MM.1S (cell line): ENCODE results near the gene SPOCK1.

Source experiments
- DNase-seq: peaks from one replicate; pipeline ENCODE4 v3.0.0-alpha.2; 2015
- H2AFZ ChIP-seq: fragments of 300-600 bp; sonication (generic); 2 replicates; pipeline ENCODE4 v1.6.0; 2016; ENCODE audit warnings: antibody characterized with exemption, low read length
- H3F3A ChIP-seq: fragments of 300-600 bp; sonication (generic); 2 replicates; pipeline ENCODE4 v1.6.1; 2016; ENCODE audit warnings: mild to moderate bottlenecking, antibody characterized with exemption, low read length, moderate library complexity, mixed read lengths; ENCODE audit not compliant: insufficient read depth
- H3K27ac ChIP-seq: fragments of 300-600 bp; sonication (generic); 2 replicates; pipeline ENCODE4 v1.5.1; 2016; ENCODE audit warnings: mild to moderate bottlenecking, low read length
- H3K27me3 ChIP-seq: fragments of 300-600 bp; sonication (generic); replicated peaks from 2 replicates; pipeline ENCODE4 v1.6.0; 2016; ENCODE audit warnings: low read length; ENCODE audit not compliant: insufficient read depth
- H3K36me3 ChIP-seq: fragments of 300-600 bp; sonication (generic); replicated peaks from 2 replicates; pipeline ENCODE4 v1.6.1; 2016; ENCODE audit warnings: mild to moderate bottlenecking, low read length, mixed read lengths; ENCODE audit not compliant: insufficient read depth
- H3K4me1 ChIP-seq: fragments of 300-600 bp; sonication (generic); 2 replicates; pipeline ENCODE4 v1.6.1; 2016; ENCODE audit warnings: low read length, mixed read lengths
- H3K4me2 ChIP-seq: fragments of 300-600 bp; sonication (generic); 2 replicates; pipeline ENCODE4 v1.6.0; 2016; ENCODE audit warnings: low read depth, low read length
- H3K4me3 ChIP-seq: fragments of 300-600 bp; sonication (generic); 2 replicates; pipeline ENCODE4 v1.5.1; 2016; ENCODE audit warnings: low read length, mixed read lengths
- H3K79me2 ChIP-seq: fragments of 300-600 bp; sonication (generic); 2 replicates; pipeline ENCODE4 v1.6.1; 2016; ENCODE audit warnings: mixed run types, low read length, mixed read lengths
- H3K9ac ChIP-seq: fragments of 300-600 bp; sonication (generic); 2 replicates; pipeline ENCODE4 v1.6.1; 2016; ENCODE audit warnings: low read length, mixed read lengths
- H3K9me2 ChIP-seq: fragments of 300-600 bp; sonication (generic); replicated peaks from 2 replicates; pipeline ENCODE4 v1.6.1; 2016; ENCODE audit warnings: mild to moderate bottlenecking, low read length, mixed read lengths; ENCODE audit not compliant: insufficient read depth
- H3K9me3 ChIP-seq: fragments of 300-600 bp; sonication (generic); replicated peaks from 2 replicates; pipeline ENCODE4 v1.6.1; 2016; ENCODE audit warnings: mild to moderate bottlenecking, low read length, mixed read lengths; ENCODE audit not compliant: insufficient read depth
- H4K20me1 ChIP-seq: fragments of 300-600 bp; sonication (generic); 2 replicates; pipeline ENCODE4 v1.6.1; 2016; ENCODE audit warnings: mild to moderate bottlenecking, low read length, moderate library complexity, mixed read lengths; ENCODE audit not compliant: insufficient read depth
- EZH2 ChIP-seq: fragments of 300-600 bp; sonication (generic); optimal IDR thresholded peaks from 2 replicates; pipeline ENCODE3; 2017; ENCODE audit warnings: low read depth, mild to moderate bottlenecking, antibody characterized with exemption, low read length, mixed read lengths
- EZH2phosphoT487 ChIP-seq: fragments of 300-600 bp; sonication (generic); IDR thresholded peaks from 2 replicates; pipeline ENCODE4 v1.6.1; 2018; ENCODE audit warnings: antibody characterized with exemption, low read length
- TF ChIP-seq, protein P1 (sequence below): fragments of 300-600 bp; sonication (generic); IDR thresholded peaks from 2 replicates; pipeline ENCODE4 v1.5.1; 2016; ENCODE audit warnings: antibody characterized with exemption, low read length, mixed read lengths

SPOCK1 gene

DNA sequence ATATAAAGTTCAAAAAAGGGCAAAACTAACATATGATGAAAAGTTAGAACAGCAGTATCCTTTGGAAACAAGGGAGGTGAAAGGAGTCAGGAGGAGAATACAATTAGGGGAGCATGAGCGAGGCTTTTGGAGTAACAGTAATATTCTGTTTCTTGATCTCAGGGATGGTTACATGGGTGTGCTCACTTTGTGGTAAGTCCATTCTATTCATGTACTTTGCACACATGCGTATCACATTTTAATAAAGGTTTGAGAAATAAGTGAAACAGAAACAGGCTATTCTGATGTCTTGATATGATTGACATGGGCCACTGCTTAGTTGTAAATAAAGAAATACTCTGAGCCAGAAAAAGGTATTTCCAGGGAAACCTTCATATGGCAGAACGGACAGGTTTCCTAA lies 208.8 kb downstream of the SPOCK1 start:
- Histone ChIP-seq H4K20me1 (no peaks in the 10 kb centered on the region), H3K4me2 (no peak overlapping the region), H3K4me3 (no peak overlapping the region), H3K9ac (no peak overlapping the region), H3K4me1 (no peaks in the 10 kb centered on the region), H3K9me2 (no peaks in the 10 kb centered on the region), H3K36me3 (no peaks in the 10 kb centered on the region), H3K27me3 (no peaks in the 10 kb centered on the region), H2AFZ (no peak overlapping the region), H3K27ac (no peak overlapping the region), H3K9me3 (no peaks in the 10 kb centered on the region), H3K79me2 (no peaks in the 10 kb centered on the region), H3F3A (no peaks in the 10 kb centered on the region)
- TF ChIP-seq EZH2 (no peak), EZH2phosphoT487 (no peak)
- TF ChIP-seq, protein P1, sequence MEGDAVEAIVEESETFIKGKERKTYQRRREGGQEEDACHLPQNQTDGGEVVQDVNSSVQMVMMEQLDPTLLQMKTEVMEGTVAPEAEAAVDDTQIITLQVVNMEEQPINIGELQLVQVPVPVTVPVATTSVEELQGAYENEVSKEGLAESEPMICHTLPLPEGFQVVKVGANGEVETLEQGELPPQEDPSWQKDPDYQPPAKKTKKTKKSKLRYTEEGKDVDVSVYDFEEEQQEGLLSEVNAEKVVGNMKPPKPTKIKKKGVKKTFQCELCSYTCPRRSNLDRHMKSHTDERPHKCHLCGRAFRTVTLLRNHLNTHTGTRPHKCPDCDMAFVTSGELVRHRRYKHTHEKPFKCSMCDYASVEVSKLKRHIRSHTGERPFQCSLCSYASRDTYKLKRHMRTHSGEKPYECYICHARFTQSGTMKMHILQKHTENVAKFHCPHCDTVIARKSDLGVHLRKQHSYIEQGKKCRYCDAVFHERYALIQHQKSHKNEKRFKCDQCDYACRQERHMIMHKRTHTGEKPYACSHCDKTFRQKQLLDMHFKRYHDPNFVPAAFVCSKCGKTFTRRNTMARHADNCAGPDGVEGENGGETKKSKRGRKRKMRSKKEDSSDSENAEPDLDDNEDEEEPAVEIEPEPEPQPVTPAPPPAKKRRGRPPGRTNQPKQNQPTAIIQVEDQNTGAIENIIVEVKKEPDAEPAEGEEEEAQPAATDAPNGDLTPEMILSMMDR = no peak
- DNase-seq = no peak

DNA sequence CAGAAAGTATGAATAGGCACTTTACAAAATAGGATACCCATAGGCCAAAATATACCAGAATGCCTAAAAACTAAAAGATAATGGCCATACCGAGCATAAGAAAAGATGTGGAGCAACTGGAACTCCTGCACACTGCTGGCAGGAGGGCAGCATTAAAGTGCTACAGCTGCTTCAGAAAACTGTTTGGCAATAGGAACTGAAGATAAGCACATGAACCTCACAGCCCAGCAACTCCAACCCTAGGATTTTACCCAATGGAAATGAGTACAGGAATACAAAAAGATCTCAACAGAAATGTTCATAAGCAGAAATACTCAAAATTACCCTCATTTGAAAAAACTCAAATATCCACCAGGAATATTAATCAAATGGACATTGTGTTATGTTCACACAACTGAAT lies 209.3 kb downstream of the SPOCK1 start:
- Histone ChIP-seq H3K27ac (no peak overlapping the region), H2AFZ (no peak overlapping the region), H3K4me2 (no peak overlapping the region), H3K9me2 (no peaks in the 10 kb centered on the region), H3K4me3 (no peak overlapping the region), H3K27me3 (no peaks in the 10 kb centered on the region), H3K9ac (no peak overlapping the region), H3F3A (no peaks in the 10 kb centered on the region), H3K79me2 (no peaks in the 10 kb centered on the region), H4K20me1 (no peaks in the 10 kb centered on the region), H3K4me1 (no peaks in the 10 kb centered on the region), H3K9me3 (no peaks in the 10 kb centered on the region), H3K36me3 (no peaks in the 10 kb centered on the region)
- TF ChIP-seq, protein P1 = no peak
- no peak for TF ChIP-seq EZH2
- no peak for TF ChIP-seq EZH2phosphoT487
- DNase-seq = no peak

DNA sequence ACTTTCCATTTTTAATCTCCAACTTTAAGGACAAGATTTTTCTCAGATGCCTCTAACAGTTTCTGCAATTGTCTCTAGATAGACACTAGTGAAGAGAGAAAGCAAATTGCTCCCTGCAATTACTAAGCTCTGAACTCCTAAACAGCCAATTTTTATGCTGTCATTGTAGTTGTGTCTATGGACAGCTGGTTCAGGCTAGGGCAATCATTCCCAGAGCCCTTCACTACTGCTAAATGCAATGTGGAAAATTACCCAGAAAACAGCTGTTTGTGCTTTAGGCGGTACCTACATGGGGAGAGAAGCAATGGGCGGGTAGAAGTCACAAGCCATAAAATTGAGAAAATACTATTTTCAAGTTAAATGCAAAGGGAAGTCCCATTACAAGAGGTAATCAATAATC lies 211.6 kb downstream of the SPOCK1 start:
- TF ChIP-seq EZH2phosphoT487 (no peak), EZH2 (no peak)
- TF ChIP-seq, protein P1 = no peak
- Histone ChIP-seq H3K36me3 (no peaks in the 10 kb centered on the region), H3K27me3 (no peaks in the 10 kb centered on the region), H3K27ac (no peak overlapping the region), H3K9me3 (no peaks in the 10 kb centered on the region), H3K4me2 (no peak overlapping the region), H3K9ac (no peak overlapping the region), H3K79me2 (no peaks in the 10 kb centered on the region), H3K9me2 (no peaks in the 10 kb centered on the region), H2AFZ (no peak overlapping the region), H3F3A (no peaks in the 10 kb centered on the region), H4K20me1 (no peaks in the 10 kb centered on the region), H3K4me1 (no peaks in the 10 kb centered on the region), H3K4me3 (no peak overlapping the region)
- no peak for DNase-seq
